SU-DHL-6 (cell line): ENCODE results near the gene PDE3A.

Experiments used
- EZH2phosphoT487 ChIP-seq: fragments of 200-600 bp; sonication (generic), shearing (Covaris generic); conservative IDR thresholded peaks from 2 replicates; pipeline ENCODE4 v1.6.1; 2018; ENCODE audit warnings: mild to moderate bottlenecking, antibody characterized with exemption, low read length, moderate library complexity, mixed read lengths
- TF ChIP-seq, protein P1 (sequence below): fragments of 200-600 bp; sonication (generic); IDR thresholded peaks from one replicate; pipeline ENCODE4 v1.5.1; 2017; ENCODE audit warnings: antibody characterized with exemption, mild to moderate bottlenecking, low read length, moderate library complexity; ENCODE audit not compliant: insufficient read depth, poor library complexity, severe bottlenecking

DNA sequence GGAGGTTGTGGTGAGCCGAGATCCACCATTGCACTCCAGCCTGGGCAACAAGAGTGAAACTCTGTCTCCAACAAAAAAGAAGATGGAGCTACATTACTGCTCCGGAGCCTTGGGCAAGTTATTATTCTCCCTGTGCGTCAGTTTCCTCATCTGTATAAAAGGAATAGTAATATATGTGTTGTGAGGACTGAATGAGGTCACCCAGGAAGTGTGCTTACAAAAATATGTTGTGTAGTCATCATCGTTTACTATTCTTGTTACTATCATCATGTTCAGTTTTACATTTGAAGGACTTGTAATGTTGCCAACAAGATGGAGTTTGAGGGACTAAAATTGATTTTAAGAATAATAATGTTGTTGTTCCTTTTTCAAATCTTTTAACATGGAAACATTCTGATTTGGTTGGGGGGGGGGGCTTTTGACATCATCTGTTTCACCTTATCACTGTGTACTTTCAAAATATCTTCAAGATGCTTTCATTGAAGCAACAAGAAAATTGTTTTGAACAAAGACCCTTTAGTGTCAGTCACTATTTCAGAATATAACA, 156.8 kb downstream of the PDE3A start:
- TF ChIP-seq, protein P1, sequence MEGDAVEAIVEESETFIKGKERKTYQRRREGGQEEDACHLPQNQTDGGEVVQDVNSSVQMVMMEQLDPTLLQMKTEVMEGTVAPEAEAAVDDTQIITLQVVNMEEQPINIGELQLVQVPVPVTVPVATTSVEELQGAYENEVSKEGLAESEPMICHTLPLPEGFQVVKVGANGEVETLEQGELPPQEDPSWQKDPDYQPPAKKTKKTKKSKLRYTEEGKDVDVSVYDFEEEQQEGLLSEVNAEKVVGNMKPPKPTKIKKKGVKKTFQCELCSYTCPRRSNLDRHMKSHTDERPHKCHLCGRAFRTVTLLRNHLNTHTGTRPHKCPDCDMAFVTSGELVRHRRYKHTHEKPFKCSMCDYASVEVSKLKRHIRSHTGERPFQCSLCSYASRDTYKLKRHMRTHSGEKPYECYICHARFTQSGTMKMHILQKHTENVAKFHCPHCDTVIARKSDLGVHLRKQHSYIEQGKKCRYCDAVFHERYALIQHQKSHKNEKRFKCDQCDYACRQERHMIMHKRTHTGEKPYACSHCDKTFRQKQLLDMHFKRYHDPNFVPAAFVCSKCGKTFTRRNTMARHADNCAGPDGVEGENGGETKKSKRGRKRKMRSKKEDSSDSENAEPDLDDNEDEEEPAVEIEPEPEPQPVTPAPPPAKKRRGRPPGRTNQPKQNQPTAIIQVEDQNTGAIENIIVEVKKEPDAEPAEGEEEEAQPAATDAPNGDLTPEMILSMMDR = no peak
- no peak for TF ChIP-seq EZH2phosphoT487
